Osteoblast (primary cell): ENCODE measurements around the gene PARD3B. TPM values are rescaled to one million over a fixed set of nuclear protein-coding genes. Genes with fewer than 3 reads are reported as not detected.
A peak's percentile ranks its signal among the peaks of the same experiment; 100 is the strongest.

Source experiments
- DNase-seq: peaks from one replicate; pipeline ENCODE4 v3.0.0; 2011; ENCODE audit warnings: low spot score, mixed read lengths; ENCODE audit not compliant: insufficient read length; ENCODE audit errors: missing footprints
- H2AFZ ChIP-seq: 2 replicates; pipeline ENCODE4 v1.6.0; 2011; ENCODE audit warnings: mild to moderate bottlenecking, low read length
- H3K27ac ChIP-seq: 2 replicates; pipeline ENCODE4 v1.5.1; 2011; ENCODE audit warnings: mild to moderate bottlenecking, low read depth, low read length, moderate library complexity
- H3K27me3 ChIP-seq: 2 replicates; pipeline ENCODE4 v1.6.0; 2012; ENCODE audit warnings: mild to moderate bottlenecking, control low read depth, inconsistent platforms, low read length, moderate library complexity; ENCODE audit not compliant: insufficient read depth
- H3K36me3 ChIP-seq: 2 replicates; pipeline ENCODE4 v1.5.1; 2011; ENCODE audit warnings: mild to moderate bottlenecking, low read length, control low read depth, moderate library complexity; ENCODE audit not compliant: insufficient read depth
- H3K4me1 ChIP-seq: 2 replicates; pipeline ENCODE4 v1.5.1; 2011; ENCODE audit warnings: mild to moderate bottlenecking, low read length, control low read depth, moderate library complexity; ENCODE audit not compliant: insufficient read depth
- H3K4me2 ChIP-seq: 2 replicates; pipeline ENCODE4 v1.6.0; 2011; ENCODE audit warnings: mild to moderate bottlenecking, low read length; ENCODE audit not compliant: insufficient read depth
- H3K4me3 ChIP-seq: fragments of 200-600 bp; sonication (generic); 3 replicates; pipeline ENCODE4 v1.5.1; 2012; ENCODE audit warnings: mild to moderate bottlenecking, low read length, inconsistent platforms; ENCODE audit not compliant: insufficient read depth
- H3K79me2 ChIP-seq: 2 replicates; pipeline ENCODE4 v1.6.0; 2012; ENCODE audit warnings: mild to moderate bottlenecking, low read length, control low read depth, inconsistent platforms; ENCODE audit not compliant: insufficient read depth
- H3K9me3 ChIP-seq: 2 replicates; pipeline ENCODE4 v1.5.1; 2011; ENCODE audit warnings: low read depth, low read length, control low read depth
- H4K20me1 ChIP-seq: 2 replicates; pipeline ENCODE4 v1.6.0; 2012; ENCODE audit warnings: mild to moderate bottlenecking, low read length, control low read depth; ENCODE audit not compliant: insufficient read depth
- CTCF ChIP-seq: IDR thresholded peaks from 2 replicates; pipeline ENCODE4 v1.5.1; 2011; ENCODE audit warnings: mild to moderate bottlenecking, low read depth, low read length, moderate library complexity; ENCODE audit errors: extremely low read depth
- total RNA-seq: library from RNA; depleted of rRNA; stranded (reverse); fragments of >200 nt; gene quantifications from 2 replicates; pipeline ENCODE4 v1.2.3, GENCODE V29; 2012

PARD3B gene
- total RNA-seq, 1 donor = 22.4 TPM

- no peaks in the 10 kb centered on the region for H3K79me2 ChIP-seq
- H4K20me1 ChIP-seq = no peaks in the 10 kb centered on the region
- H3K4me3 ChIP-seq = no peak overlapping the region
- no peaks in the 10 kb centered on the region for H3K9me3 ChIP-seq
- H3K27me3 ChIP-seq = no peaks in the 10 kb centered on the region
- no peak for TF ChIP-seq CTCF
- H2AFZ ChIP-seq = no peak overlapping the region
- H3K4me2 ChIP-seq = no peak overlapping the region
- no peaks in the 10 kb centered on the region for H3K4me1 ChIP-seq
- no peak for DNase-seq
- H3K27ac ChIP-seq = no peak overlapping the region
- H3K36me3 ChIP-seq = no peaks in the 10 kb centered on the region
Observed at GRCh38 chr2:205232086-205232485, 686.8 kb downstream of the PARD3B start.

GRCh38 chr2:205235434-205235833 lies 690.2 kb downstream of the PARD3B start:
- no peaks in the 10 kb centered on the region for H3K4me1 ChIP-seq
- no peaks in the 10 kb centered on the region for H3K36me3 ChIP-seq
- no peaks in the 10 kb centered on the region for H4K20me1 ChIP-seq
- H3K27ac ChIP-seq = no peak overlapping the region
- no peaks in the 10 kb centered on the region for H3K9me3 ChIP-seq
- H3K4me3 ChIP-seq = no peak overlapping the region
- H2AFZ ChIP-seq = no peak overlapping the region
- H3K4me2 ChIP-seq = no peak overlapping the region
- no peak for DNase-seq
- H3K79me2 ChIP-seq = no peaks in the 10 kb centered on the region
- TF ChIP-seq CTCF = no peak
- no peaks in the 10 kb centered on the region for H3K27me3 ChIP-seq

GRCh38 chr2:205237524-205237923 lies 692.2 kb downstream of the PARD3B start:
- TF ChIP-seq CTCF = peak; percentile 25
- Histone ChIP-seq H3K4me2 (no peak overlapping the region), H3K4me3 (no peak overlapping the region), H3K4me1 (no peaks in the 10 kb centered on the region), H3K79me2 (no peaks in the 10 kb centered on the region), H2AFZ (no peak overlapping the region), H3K27ac (no peak overlapping the region), H3K9me3 (no peaks in the 10 kb centered on the region), H3K27me3 (no peaks in the 10 kb centered on the region), H4K20me1 (no peaks in the 10 kb centered on the region), H3K36me3 (no peaks in the 10 kb centered on the region)
- DNase-seq = no peak

GRCh38 chr2:205245001-205245400 lies 699.7 kb downstream of the PARD3B start:
- peaks cover 3% of the 10 kb centered on the region for H3K4me1 ChIP-seq
- TF ChIP-seq CTCF = no peak
- H3K27ac ChIP-seq = no peak overlapping the region
- DNase-seq = no peak
- H2AFZ ChIP-seq = no peak overlapping the region
- no peaks in the 10 kb centered on the region for H3K79me2 ChIP-seq
- H3K36me3 ChIP-seq = no peaks in the 10 kb centered on the region
- no peaks in the 10 kb centered on the region for H3K9me3 ChIP-seq
- no peaks in the 10 kb centered on the region for H3K27me3 ChIP-seq
- no peak overlapping the region for H3K4me2 ChIP-seq
- H3K4me3 ChIP-seq = no peak overlapping the region
- H4K20me1 ChIP-seq = no peaks in the 10 kb centered on the region
